Stimulated activated CD8-positive, alpha-beta memory T cell treated with anti-CD3 and anti-CD28 coated beads, Interleukin-4, amount 100 ng/mL, for 4 hours (primary cell): Measurements from ENCODE around the gene SPSB3.

Source experiments
- DNase-seq, 2 donors: peaks; one replicate each; pipeline ENCODE4 v3.0.0-alpha.2; 2020; ENCODE audit warnings: low read depth in 2 of 2, low spot score in 1 of 2

The SPSB3 gene

GRCh38 chr16:1775846-1776671 is 6.3 kb downstream of the SPSB3 start:
- DNase-seq = no peak

GRCh38 chr16:1775006-1775845 is 7.1 kb downstream of the SPSB3 start:
- no peak for DNase-seq

GRCh38 chr16:1774448-1774780 is 8.0 kb downstream of the SPSB3 start:
- DNase-seq = no peak

GRCh38 chr16:1773703-1774447 is 8.5 kb downstream of the SPSB3 start:
- DNase-seq = no peak

GRCh38 chr16:1772908-1773702 is 9.3 kb downstream of the SPSB3 start, which contains the start of gene MRPS34:
Gene MRPS34 (minus strand): TSS chr16:1773134. CDS start chr16:1773119, 15 bp downstream.
- peak; percentile 53 for DNase-seq

- DNase-seq = no peak
Observed at GRCh38 chr16:1772362-1772907, 9.9 kb downstream of the SPSB3 start, which contains the start of gene EME2. Gene EME2 (plus strand): TSS chr16:1772810. CDS start chr16:1773228, 418 bp downstream.

GRCh38 chr16:1771864-1772361 is 10.5 kb downstream of the SPSB3 start:
- DNase-seq = no peak

- DNase-seq = peak; percentile 42 to 49
Observed at GRCh38 chr16:1771188-1771863, 11.0 kb downstream of the SPSB3 start, which contains the start of gene NME3. Gene NME3 (minus strand): TSS chr16:1771543. CDS start chr16:1771534, 9 bp downstream.

GRCh38 chr16:1770328-1771187 is 11.8 kb downstream of the SPSB3 start:
- DNase-seq = no peak

- no peak for DNase-seq
Observed at GRCh38 chr16:1769402-1770300, 12.7 kb downstream of the SPSB3 start.

- no peak for DNase-seq
Observed at GRCh38 chr16:1768767-1769401, 13.5 kb downstream of the SPSB3 start.

- no peak for DNase-seq
Observed at GRCh38 chr16:1768061-1768766, 14.2 kb downstream of the SPSB3 start.

GRCh38 chr16:1767116-1767994 is 15.0 kb downstream of the SPSB3 start:
- no peak for DNase-seq

GRCh38 chr16:1766701-1767100 is 15.7 kb downstream of the SPSB3 start:
- no peak for DNase-seq

GRCh38 chr16:1766231-1766630 is 16.1 kb downstream of the SPSB3 start:
- DNase-seq = no peak
